HL-60 (cell line): Measurements from ENCODE around the gene SPATA13.

Source experiments
- POLR2AphosphoS5 ChIP-seq: IDR thresholded peaks from 2 replicates; pipeline ENCODE4 v1.6.1; 2012; ENCODE audit warnings: low read depth
- SPI1 ChIP-seq: IDR thresholded peaks from 2 replicates; pipeline ENCODE4 v1.6.1; 2012; ENCODE audit warnings: low read depth, mild to moderate bottlenecking, borderline replicate concordance
- TF ChIP-seq, protein P1 (sequence below): IDR thresholded peaks from one replicate; pipeline ENCODE4 v1.5.1; 2011; ENCODE audit warnings: low read length, control low read depth, inconsistent platforms; ENCODE audit not compliant: insufficient read depth
- TF ChIP-seq, protein P2 (sequence below): IDR thresholded peaks from 2 replicates; pipeline ENCODE4 v1.6.1; 2012; ENCODE audit warnings: low read depth; ENCODE audit not compliant: insufficient replicate concordance

DNA sequence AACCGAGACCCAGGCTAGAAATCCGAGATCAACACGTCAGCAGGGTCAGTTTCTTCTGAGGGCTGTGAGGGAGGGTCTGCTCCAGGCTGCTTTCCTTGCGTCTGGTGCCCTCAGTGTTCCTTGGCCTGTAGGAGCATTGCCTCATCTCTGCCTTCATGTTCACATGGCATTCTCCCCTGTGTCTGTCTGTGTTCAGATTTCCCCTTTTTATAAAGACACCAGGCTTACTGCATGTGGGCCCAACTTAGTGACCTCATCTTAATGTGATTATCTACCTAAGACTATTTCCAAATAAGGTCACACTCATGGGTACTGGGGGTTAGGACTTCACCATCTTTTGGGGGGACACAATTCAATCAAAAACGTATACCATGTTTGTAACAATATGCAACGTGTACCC, 91.6 kb downstream of the SPATA13 start:
- TF ChIP-seq, protein P1, sequence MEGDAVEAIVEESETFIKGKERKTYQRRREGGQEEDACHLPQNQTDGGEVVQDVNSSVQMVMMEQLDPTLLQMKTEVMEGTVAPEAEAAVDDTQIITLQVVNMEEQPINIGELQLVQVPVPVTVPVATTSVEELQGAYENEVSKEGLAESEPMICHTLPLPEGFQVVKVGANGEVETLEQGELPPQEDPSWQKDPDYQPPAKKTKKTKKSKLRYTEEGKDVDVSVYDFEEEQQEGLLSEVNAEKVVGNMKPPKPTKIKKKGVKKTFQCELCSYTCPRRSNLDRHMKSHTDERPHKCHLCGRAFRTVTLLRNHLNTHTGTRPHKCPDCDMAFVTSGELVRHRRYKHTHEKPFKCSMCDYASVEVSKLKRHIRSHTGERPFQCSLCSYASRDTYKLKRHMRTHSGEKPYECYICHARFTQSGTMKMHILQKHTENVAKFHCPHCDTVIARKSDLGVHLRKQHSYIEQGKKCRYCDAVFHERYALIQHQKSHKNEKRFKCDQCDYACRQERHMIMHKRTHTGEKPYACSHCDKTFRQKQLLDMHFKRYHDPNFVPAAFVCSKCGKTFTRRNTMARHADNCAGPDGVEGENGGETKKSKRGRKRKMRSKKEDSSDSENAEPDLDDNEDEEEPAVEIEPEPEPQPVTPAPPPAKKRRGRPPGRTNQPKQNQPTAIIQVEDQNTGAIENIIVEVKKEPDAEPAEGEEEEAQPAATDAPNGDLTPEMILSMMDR: no peak
- TF ChIP-seq POLR2AphosphoS5 (no peak), SPI1 (peak; percentile 39; the same call in 1 of the 2 replicates)
- TF ChIP-seq, protein P2, sequence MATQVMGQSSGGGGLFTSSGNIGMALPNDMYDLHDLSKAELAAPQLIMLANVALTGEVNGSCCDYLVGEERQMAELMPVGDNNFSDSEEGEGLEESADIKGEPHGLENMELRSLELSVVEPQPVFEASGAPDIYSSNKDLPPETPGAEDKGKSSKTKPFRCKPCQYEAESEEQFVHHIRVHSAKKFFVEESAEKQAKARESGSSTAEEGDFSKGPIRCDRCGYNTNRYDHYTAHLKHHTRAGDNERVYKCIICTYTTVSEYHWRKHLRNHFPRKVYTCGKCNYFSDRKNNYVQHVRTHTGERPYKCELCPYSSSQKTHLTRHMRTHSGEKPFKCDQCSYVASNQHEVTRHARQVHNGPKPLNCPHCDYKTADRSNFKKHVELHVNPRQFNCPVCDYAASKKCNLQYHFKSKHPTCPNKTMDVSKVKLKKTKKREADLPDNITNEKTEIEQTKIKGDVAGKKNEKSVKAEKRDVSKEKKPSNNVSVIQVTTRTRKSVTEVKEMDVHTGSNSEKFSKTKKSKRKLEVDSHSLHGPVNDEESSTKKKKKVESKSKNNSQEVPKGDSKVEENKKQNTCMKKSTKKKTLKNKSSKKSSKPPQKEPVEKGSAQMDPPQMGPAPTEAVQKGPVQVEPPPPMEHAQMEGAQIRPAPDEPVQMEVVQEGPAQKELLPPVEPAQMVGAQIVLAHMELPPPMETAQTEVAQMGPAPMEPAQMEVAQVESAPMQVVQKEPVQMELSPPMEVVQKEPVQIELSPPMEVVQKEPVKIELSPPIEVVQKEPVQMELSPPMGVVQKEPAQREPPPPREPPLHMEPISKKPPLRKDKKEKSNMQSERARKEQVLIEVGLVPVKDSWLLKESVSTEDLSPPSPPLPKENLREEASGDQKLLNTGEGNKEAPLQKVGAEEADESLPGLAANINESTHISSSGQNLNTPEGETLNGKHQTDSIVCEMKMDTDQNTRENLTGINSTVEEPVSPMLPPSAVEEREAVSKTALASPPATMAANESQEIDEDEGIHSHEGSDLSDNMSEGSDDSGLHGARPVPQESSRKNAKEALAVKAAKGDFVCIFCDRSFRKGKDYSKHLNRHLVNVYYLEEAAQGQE: no peak
